Mucosa of descending colon (tissue), 3 donors: ENCODE measurements around the gene MKRN2OS. TPM values are rescaled to one million over a fixed set of nuclear protein-coding genes. Genes with fewer than 3 reads are reported as not detected.

Source experiments
- ATAC-seq: fragments of 200-7000 bp; cut with Tn5 transposase; one replicate; pipeline ENCODE4 v1.9.1; 2020; ENCODE audit warnings: mild to moderate bottlenecking, moderate library complexity
- DNase-seq, 3 donors: peaks; one replicate each; pipeline ENCODE4 v3.0.0-alpha.2; 2020
- H3K36me3 ChIP-seq: fragments of 200-600 bp; one replicate; pipeline ENCODE4 v1.8.0; 2021; ENCODE audit warnings: low read depth, mild to moderate bottlenecking
- H3K4me1 ChIP-seq: fragments of 200-600 bp; one replicate; pipeline ENCODE4 v1.8.0; 2021; ENCODE audit warnings: low read depth, mild to moderate bottlenecking
- H3K4me3 ChIP-seq: fragments of 200-600 bp; one replicate; pipeline ENCODE4 v1.8.0; 2021; ENCODE audit warnings: mild to moderate bottlenecking
- H3K9me3 ChIP-seq: fragments of 200-600 bp; one replicate; pipeline ENCODE4 v1.8.0; 2021; ENCODE audit warnings: mild to moderate bottlenecking
- CTCF ChIP-seq: fragments of 200-600 bp; IDR thresholded peaks from one replicate; pipeline ENCODE4 v1.8.0; 2022; ENCODE audit warnings: antibody characterized with exemption, mild to moderate bottlenecking
- intact Hi-C, 2 donors: fragments of 100-400 bp; cut with DNase I in 1 of 2; cut with micrococcal nuclease in 1 of 2; formaldehyde crosslinking; loops; one replicate each; pipeline versions ENCODE4 v1.11.0 to v1.11.1; 2022; cut with DNase I, micrococcal nuclease
- total RNA-seq, 3 donors: library from RNA; stranded (reverse); fragmentation: NEBNext Ultra II Directional in 2 of 3; extraction: Animal tissue kit (Norgen Biotek cat#: 25700) in 2 of 3; gene quantifications; one replicate each; pipeline versions ENCODE4 v1.2.1 to v1.2.4, GENCODE V29; 2021 to 2023
- donor health status: DM: no; HTN: no; CAD: no; lungs with moderate emphysema.
- donor health status: DM: no; HTN: no; CAD: no.
- donor health status: DM: no; HTN: yes; CAD: no.

Gene MKRN2OS
- total RNA-seq, 3 donors from 2014 or later = 2.2 to 8.2 (median 5.3) TPM

GRCh38 chr3:12588039-12589009 lies 43.0 kb upstream of the MKRN2OS start:
- Histone ChIP-seq H3K4me1 (no peaks in the 10 kb centered on the region), H3K36me3 (peaks cover 20% of the 10 kb centered on the region), H3K9me3 (no peaks in the 10 kb centered on the region), H3K4me3 (no peak overlapping the region)
- DNase-seq (no peak), ATAC-seq (no peak)
- TF ChIP-seq CTCF = no peak
- intact Hi-C loops = no loop called here

GRCh38 chr3:12586403-12586802 lies 41.1 kb upstream of the MKRN2OS start:
- Histone ChIP-seq H3K4me3 (no peak overlapping the region), H3K36me3 (peaks cover 28% of the 10 kb centered on the region), H3K4me1 (no peaks in the 10 kb centered on the region), H3K9me3 (no peaks in the 10 kb centered on the region)
- ATAC-seq (no peak), DNase-seq (no peak)
- TF ChIP-seq CTCF = no peak
- intact Hi-C loops = no loop called here

GRCh38 chr3:12585970-12586369 lies 40.7 kb upstream of the MKRN2OS start:
- no peak overlapping the region for H3K4me3 ChIP-seq
- intact Hi-C loops = no loop called here
- peaks cover 28% of the 10 kb centered on the region for H3K36me3 ChIP-seq
- H3K4me1 ChIP-seq = no peaks in the 10 kb centered on the region
- H3K9me3 ChIP-seq = no peaks in the 10 kb centered on the region
- DNase-seq = no peak
- TF ChIP-seq CTCF = no peak
- ATAC-seq = no peak

GRCh38 chr3:12585181-12585580 lies 39.9 kb upstream of the MKRN2OS start:
- DNase-seq (no peak), ATAC-seq (no peak)
- intact Hi-C loops = no loop called here
- no peaks in the 10 kb centered on the region for H3K4me1 ChIP-seq
- no peak overlapping the region for H3K4me3 ChIP-seq
- no peak for TF ChIP-seq CTCF
- peaks cover 23% of the 10 kb centered on the region for H3K36me3 ChIP-seq
- no peaks in the 10 kb centered on the region for H3K9me3 ChIP-seq

- TF ChIP-seq CTCF = no peak
- intact Hi-C loops = no loop called here
- H3K9me3 ChIP-seq = no peaks in the 10 kb centered on the region
- peaks cover 23% of the 10 kb centered on the region for H3K36me3 ChIP-seq
- DNase-seq (no peak), ATAC-seq (no peak)
- H3K4me3 ChIP-seq = no peak overlapping the region
- H3K4me1 ChIP-seq = no peaks in the 10 kb centered on the region
These were observed 38.8 kb upstream of the MKRN2OS start for GRCh38 chr3:12584083-12584482.
